ENCODE measurements around the gene SMG9. TPM values are rescaled to one million over a fixed set of nuclear protein-coding genes. Genes with fewer than 3 reads are reported as not detected.

SMG9 gene
- total and polyA plus RNA-seq, 2 of the 13 experiments (the other 11 are each of a cell fraction or from before 2014, with no cell fraction given) = 16.1 to 18.7 TPM

GRCh38 chr19:43705729-43706128 lies 49.0 kb downstream of the SMG9 start (continued):
- TF ChIP-seq ZNF407 (CRISPR knock-in tag; IDR thresholded peaks at IDR 0.05; ENCODE audit: not compliant biosample characterization) = no peak

- 40% methylated on average over 5 of the region's 7 CpGs for WGBS (ENCODE audit: low lambda C conversion rate)
- in situ Hi-C loops (cut with HindIII; ENCODE audit: extremely low pct_ligation_motif_present, low pct_unique_long_range_greater_than_20kb) = no loop called here
- Histone ChIP-seq H3K9me3 (ENCODE audit: low read length) (peaks cover 9% of the 10 kb centered on the region), H3K4me2 (ENCODE audit: low read depth, low read length) (peak overlapping the region; percentile 70), H3K36me3 (replicated peaks in 1 of 2; ENCODE audit: control insufficient read depth in 1 of 2, insufficient read depth in 2 of 2, low read length in 2 of 2) (no peaks in the 10 kb centered on the region), H4K20me1 (ENCODE audit: insufficient read depth, low read length) (no peaks in the 10 kb centered on the region), H3K4me3 (replicated peaks in 1 of 3; ENCODE audit: insufficient read depth in 1 of 3, low read depth in 2 of 3, low read length in 3 of 3) (0 out of 6 replicates have a peak overlapping the region, but pooled peaks of 1 of the 3 experiments have one; percentile 39), H2AFZ (ENCODE audit: low read length) (peak overlapping the region; percentile 87), H3K4me1 (ENCODE audit: insufficient read depth, low read length) (peaks cover 55% of the 10 kb centered on the region), H3K9ac (ENCODE audit: insufficient read depth, low read depth, low read length) (no peak overlapping the region), H3K27me3 (ENCODE audit: control insufficient read depth in 1 of 2, insufficient read depth in 2 of 2, low read length in 2 of 2) (peaks cover 0 to 1% of the 10 kb centered on the region in 2 experiments; a peak in 2 of 5 replicates), H3K79me2 (ENCODE audit: insufficient read depth, low read length) (no peaks in the 10 kb centered on the region), H3K27ac (ENCODE audit: extremely low read length, insufficient read depth, low read length) (no peak overlapping the region)
- ChIA-PET CTCF (ENCODE audit: low intra/inter-chr PET ratio, low total read pairs) (no interaction called here), POLR2A (interaction anchor here (1.1 kb wide), 1 partner anchor 36 kb away, joined by 4 read pairs; no protein-coding TSS in a partner anchor)
- ATAC-seq = peak; percentile 47; the same call in 2 of the 3 replicates
- no peak for FAIRE-seq
- intact Hi-C loops (cut with micrococcal nuclease; ENCODE audit: unreplicated experiment) = no loop called here
- no TSS peak for BruUV-seq (replicated peaks)
- DNase-seq (ENCODE audit: low spot score) = peak; percentile 61
- no peak for TF ChIP-seq MTF1 (CRISPR knock-in tag; IDR thresholded peaks at IDR 0.05)
- no peak for TF ChIP-seq KAT2B (IDR thresholded peaks at IDR 0.05; ENCODE audit: borderline replicate concordance, low read depth, low read length)
- TF ChIP-seq ZNF816 (CRISPR knock-in tag; IDR thresholded peaks at IDR 0.05; ENCODE audit: borderline replicate concordance) = no peak
- no peak for TF ChIP-seq PLSCR1 (CRISPR knock-in tag; IDR thresholded peaks at IDR 0.05; ENCODE audit: borderline replicate concordance)
- no peak for TF ChIP-seq ZKSCAN5 (CRISPR knock-in tag; IDR thresholded peaks at IDR 0.05)
- TF ChIP-seq CREB3 (CRISPR knock-in tag; IDR thresholded peaks at IDR 0.05) = no peak
- no peak for TF ChIP-seq ZNF597 (CRISPR knock-in tag; IDR thresholded peaks at IDR 0.05)
- no peak for TF ChIP-seq CAMTA2 (CRISPR knock-in tag; IDR thresholded peaks at IDR 0.05; ENCODE audit: borderline replicate concordance)
- no peak for TF ChIP-seq NFE2L2 (IDR thresholded peaks at IDR 0.05; ENCODE audit: low read length)
Observed at GRCh38 chr19:43704002-43704705, 50.6 kb downstream of the SMG9 start.

Measured in HepG2 (cell line).